Omental fat pad (tissue), 4 donors: Measurements from ENCODE around the gene NEK6. TPM values are rescaled to one million over a fixed set of nuclear protein-coding genes. Genes with fewer than 3 reads are reported as not detected.
"Not testable (repeated sequence)": the region's sequence is repeated elsewhere in the genome, so short reads cannot be mapped to it uniquely, and the experiment has no call there.

Experiments used
- ATAC-seq: fragments of 150-250 bp; one replicate; pipeline ENCODE4 v1.9.1; 2016; ENCODE audit warnings: mild to moderate bottlenecking, moderate library complexity; ENCODE audit not compliant: low FRiP score
- DNase-seq: peaks from one replicate; pipeline ENCODE4 v3.0.0-alpha.2; 2019; ENCODE audit warnings: low spot score
- CTCF ChIP-seq, 3 donors: fragments of 450-650 bp; IDR thresholded peaks; one replicate each; pipeline ENCODE4 v1.5.1; 2016 to 2017; ENCODE audit warnings: antibody characterized with exemption in 3 of 3, mild to moderate bottlenecking in 3 of 3, moderate library complexity in 2 of 3
- total RNA-seq, 4 donors: library from RNA; depleted of rRNA; stranded (reverse); fragments of >200 nt; gene quantifications; one replicate each; pipeline ENCODE4 v1.1.0, GENCODE V29; 2016

The NEK6 gene
- total RNA-seq, 4 donors from 2014 or later, result 11.8 to 52.1 (median 29.0) TPM

GRCh38 chr9:124225945-124226344, 31.8 kb upstream of the NEK6 start:
- ATAC-seq (no peak), DNase-seq (no peak)
- TF ChIP-seq CTCF (IDR thresholded peaks at IDR 0.05), result no peak

- TF ChIP-seq CTCF (IDR thresholded peaks at IDR 0.05), result no peak
- DNase-seq (no peak), ATAC-seq (no peak)
Observed at GRCh38 chr9:124228516-124228915, 29.2 kb upstream of the NEK6 start.

GRCh38 chr9:124231095-124231737, 26.5 kb upstream of the NEK6 start:
- TF ChIP-seq CTCF (IDR thresholded peaks at IDR 0.05), result no peak
- DNase-seq, result no peak
- no peak for ATAC-seq

- ATAC-seq (no peak), DNase-seq (no peak)
- no peak for TF ChIP-seq CTCF (IDR thresholded peaks at IDR 0.05)
Observed at GRCh38 chr9:124238546-124239140, 19.1 kb upstream of the NEK6 start.

GRCh38 chr9:124239249-124240073, 18.3 kb upstream of the NEK6 start:
- ATAC-seq (no peak), DNase-seq (no peak)
- TF ChIP-seq CTCF (IDR thresholded peaks at IDR 0.05), result no peak

- peak; percentile 53 for ATAC-seq
- TF ChIP-seq CTCF (IDR thresholded peaks at IDR 0.05), result no peak
- no peak for DNase-seq
Observed at GRCh38 chr9:124242331-124243194, 15.2 kb upstream of the NEK6 start.

- not testable (repeated sequence) for ATAC-seq, DNase-seq
Observed at GRCh38 chr9:124247393-124247792, 10.4 kb upstream of the NEK6 start.
